HG03432 (cell line): ENCODE data around the gene GOLGA8B.
"Not testable (repeated sequence)": the region's sequence is repeated elsewhere in the genome, so short reads cannot be mapped to it uniquely, and the experiment has no call there.

Source experiments
- ATAC-seq: cut with Tn5 transposase; IDR thresholded peaks from one replicate; pipeline ENCODE4 v1.9.1; 2021; ENCODE audit warnings: mild to moderate bottlenecking, moderate library complexity; ENCODE audit not compliant: unreplicated experiment

GOLGA8B gene

GRCh38 chr15:34564711-34565110 lies 18.7 kb downstream of the GOLGA8B start:
- not testable (repeated sequence) for ATAC-seq

- not testable (repeated sequence) for ATAC-seq
Measured at GRCh38 chr15:34560814-34561213, 22.6 kb downstream of the GOLGA8B start.

DNA sequence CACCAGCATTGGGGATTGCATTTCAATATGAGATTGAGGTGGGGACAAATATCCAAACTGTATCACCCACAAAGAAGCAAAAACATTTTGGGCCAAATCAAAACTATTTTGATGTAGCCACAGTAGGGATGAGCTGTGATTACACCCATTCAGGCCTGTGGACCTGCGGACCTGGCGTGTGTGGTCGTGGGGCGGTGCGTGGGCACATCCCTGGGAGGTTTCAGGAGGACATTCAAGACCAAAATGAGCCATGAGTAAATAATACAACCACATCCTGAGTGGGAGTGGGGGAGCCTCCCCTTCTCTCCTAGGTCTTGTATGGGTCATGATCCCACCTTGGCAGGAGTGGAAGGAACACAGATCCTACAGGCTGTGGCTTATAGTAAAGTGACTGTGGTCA lies 23.7 kb downstream of the GOLGA8B start:
- ATAC-seq = not testable (repeated sequence)

GRCh38 chr15:34555162-34555561 lies 28.3 kb downstream of the GOLGA8B start:
- not testable (repeated sequence) for ATAC-seq

DNA sequence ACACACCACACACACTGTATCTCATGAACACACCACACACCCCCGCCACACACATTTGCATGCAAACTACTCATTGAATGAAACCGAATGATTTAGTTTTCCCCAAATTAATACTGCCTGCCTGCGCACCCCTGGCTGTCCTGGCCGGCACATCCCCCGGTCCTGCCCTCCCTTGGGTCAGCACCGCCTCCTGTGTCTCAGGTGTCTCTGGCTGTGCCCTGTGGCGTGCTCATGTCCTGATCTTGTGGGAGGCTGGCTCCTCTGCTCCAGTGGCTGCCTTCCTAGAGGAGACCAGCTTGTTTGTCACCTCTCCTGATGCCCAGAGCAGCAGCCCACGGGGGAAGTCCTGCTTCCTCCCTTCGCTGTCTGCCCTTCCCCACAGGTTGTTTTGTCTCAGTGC lies 28.7 kb downstream of the GOLGA8B start:
- ATAC-seq = not testable (repeated sequence)

DNA sequence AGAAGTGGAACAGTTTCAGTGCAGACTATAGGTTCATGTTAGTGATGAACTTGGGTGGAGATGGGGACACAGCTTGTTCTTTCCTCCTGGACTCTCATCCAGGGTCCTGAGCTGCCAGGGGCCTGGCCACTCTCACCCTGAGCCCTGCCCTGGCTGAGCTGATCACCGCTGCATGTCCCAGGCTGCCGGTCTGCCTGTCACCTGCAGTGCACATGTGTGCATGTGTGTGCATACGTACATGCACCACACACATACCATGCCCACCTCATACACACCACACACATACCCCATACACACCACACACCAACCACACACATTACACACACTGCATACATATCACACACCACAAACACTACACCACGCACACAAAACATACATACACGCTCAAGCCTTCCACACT lies 29.3 kb downstream of the GOLGA8B start:
- ATAC-seq = not testable (repeated sequence)

DNA sequence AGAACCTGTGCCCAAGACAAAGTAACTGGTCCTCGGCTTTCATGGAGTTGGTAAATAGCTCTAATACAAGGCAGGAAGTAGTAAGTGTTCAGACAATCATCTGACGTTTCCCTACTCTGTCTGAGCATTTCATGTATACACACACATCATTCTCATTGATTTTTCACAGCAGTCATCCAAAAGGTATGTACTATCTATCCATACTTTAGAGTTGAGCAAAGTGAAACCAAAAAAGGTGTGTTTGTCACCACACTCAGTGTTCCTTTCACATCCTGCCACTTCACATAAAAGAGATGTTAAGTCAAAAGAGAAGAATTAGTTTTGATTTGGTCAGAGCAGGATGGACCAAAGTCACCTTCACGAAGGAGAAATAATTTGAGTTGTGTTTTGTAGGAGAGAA lies 33.3 kb downstream of the GOLGA8B start:
- peak; percentile 53 for ATAC-seq

GRCh38 chr15:34549381-34549809 lies 34.1 kb downstream of the GOLGA8B start:
- ATAC-seq = peak; percentile 74

GRCh38 chr15:34543860-34544649 lies 39.4 kb downstream of the GOLGA8B start:
- not testable (repeated sequence) for ATAC-seq

GRCh38 chr15:34535857-34536256 lies 47.6 kb downstream of the GOLGA8B start:
- not testable (repeated sequence) for ATAC-seq
